ENCODE results near the gene RNF13.
A peak's percentile ranks its signal among the peaks of the same experiment; 100 is the strongest.
"Not testable (repeated sequence)": the region's sequence is repeated elsewhere in the genome, so short reads cannot be mapped to it uniquely, and the experiment has no call there.

Gene RNF13

GRCh38 chr3:149957361-149958125 lies 144.5 kb downstream of the RNF13 start:
- DNase-seq (ENCODE audit: low spot score): no peak

GRCh38 chr3:149958171-149958796 lies 145.3 kb downstream of the RNF13 start:
- no peak for DNase-seq (ENCODE audit: low spot score)

GRCh38 chr3:149959443-149959842 lies 146.4 kb downstream of the RNF13 start:
- DNase-seq (ENCODE audit: low spot score): no peak

- no peak for DNase-seq (ENCODE audit: low spot score)
These were observed 150.5 kb downstream of the RNF13 start for GRCh38 chr3:149963485-149963884.

- DNase-seq (ENCODE audit: low spot score): no peak
These were observed 151.3 kb downstream of the RNF13 start for GRCh38 chr3:149964291-149964690.

GRCh38 chr3:149965278-149965677 lies 152.3 kb downstream of the RNF13 start:
- peak; percentile 5 for DNase-seq (ENCODE audit: low spot score)

GRCh38 chr3:149967086-149967685 lies 154.2 kb downstream of the RNF13 start:
- peak; percentile 29 for DNase-seq (ENCODE audit: low spot score)

- no peak for DNase-seq (ENCODE audit: low spot score)
These were observed 155.2 kb downstream of the RNF13 start for GRCh38 chr3:149968216-149968615.

GRCh38 chr3:149969110-149969939 lies 156.3 kb downstream of the RNF13 start:
- no peak for DNase-seq (ENCODE audit: low spot score)

GRCh38 chr3:149969940-149970715 lies 157.1 kb downstream of the RNF13 start:
- DNase-seq (ENCODE audit: low spot score): peak; percentile 62

- DNase-seq (ENCODE audit: low spot score): peak; percentile 40
These were observed 157.8 kb downstream of the RNF13 start, which contains the start of gene PFN2 for GRCh38 chr3:149970716-149971402. TSS of gene PFN2 (minus strand) at chr3:149970895. CDS start at chr3:149970856, 39 bp downstream.

- peak; percentile 23 for DNase-seq (ENCODE audit: low spot score)
These were observed 158.5 kb downstream of the RNF13 start for GRCh38 chr3:149971403-149972075.

- DNase-seq (ENCODE audit: low spot score): peak; percentile 12
These were observed 162.9 kb downstream of the RNF13 start for GRCh38 chr3:149975919-149976318.

GRCh38 chr3:149977386-149977785 lies 164.4 kb downstream of the RNF13 start:
- no peak for DNase-seq (ENCODE audit: low spot score)

GRCh38 chr3:149981979-149982378 lies 169.0 kb downstream of the RNF13 start:
- DNase-seq (ENCODE audit: low spot score): not testable (repeated sequence)

GRCh38 chr3:149983053-149983452 lies 170.0 kb downstream of the RNF13 start:
- DNase-seq (ENCODE audit: low spot score): not testable (repeated sequence)

- no peak for DNase-seq (ENCODE audit: low spot score)
These were observed 170.6 kb downstream of the RNF13 start for GRCh38 chr3:149983628-149984027.

GRCh38 chr3:149989307-149989706 lies 176.3 kb downstream of the RNF13 start:
- no peak for DNase-seq (ENCODE audit: low spot score)

GRCh38 chr3:149990423-149990948 lies 177.5 kb downstream of the RNF13 start:
- no peak for DNase-seq (ENCODE audit: low spot score)
